NCI-H1105 (cell line): ENCODE results near the gene SQSTM1.
A peak's percentile ranks its signal among the peaks of the same experiment; 100 is the strongest.
"Not testable (repeated sequence)": the region's sequence is repeated elsewhere in the genome, so short reads cannot be mapped to it uniquely, and the experiment has no call there.

Experiments used
- DNase-seq: peaks from one replicate; lab custom pipeline; 2025; lab: John Stamatoyannopoulos, UW

SQSTM1 gene

DNA sequence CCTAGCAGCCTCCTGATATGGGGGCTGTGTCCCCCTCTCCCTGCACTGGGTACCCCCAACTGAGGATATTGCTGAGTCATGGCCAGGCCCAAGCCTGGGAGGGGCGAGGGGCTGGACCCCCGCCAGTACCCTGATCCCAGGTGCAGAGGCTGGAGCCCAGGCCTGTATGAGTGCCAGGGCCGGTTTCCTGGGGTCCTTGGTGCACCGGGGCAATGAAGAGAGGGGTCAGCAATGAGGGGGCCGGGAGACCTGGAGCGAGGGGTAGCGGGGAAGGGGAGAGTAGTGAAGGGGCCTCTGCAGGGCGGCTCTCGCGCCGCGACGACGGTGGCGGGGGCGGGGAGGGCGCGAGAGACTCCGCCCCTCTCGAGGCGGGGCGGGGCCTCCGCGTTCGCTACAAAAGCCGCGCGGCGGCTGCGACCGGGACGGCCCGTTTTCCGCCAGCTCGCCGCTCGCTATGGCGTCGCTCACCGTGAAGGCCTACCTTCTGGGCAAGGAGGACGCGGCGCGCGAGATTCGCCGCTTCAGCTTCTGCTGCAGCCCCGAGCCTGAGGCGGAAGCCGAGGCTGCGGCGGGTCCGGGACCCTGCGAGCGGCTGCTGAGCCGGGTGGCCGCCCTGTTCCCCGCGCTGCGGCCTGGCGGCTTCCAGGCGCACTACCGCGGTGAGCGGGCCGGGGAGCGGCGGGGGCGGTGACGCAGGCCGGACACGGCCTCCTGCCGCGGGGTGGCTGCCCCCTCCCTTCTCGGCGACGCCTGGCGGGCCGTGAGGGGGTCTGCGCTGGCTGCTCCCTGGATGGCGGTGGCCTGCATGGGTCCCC lies at the start of gene SQSTM1:
Gene SQSTM1, plus strand, starts transcription at position 423 of the 815 bp plus-strand sequence. Its CDS starts 32 bp downstream, at position 455.
- peak; percentile 37 for DNase-seq

DNA sequence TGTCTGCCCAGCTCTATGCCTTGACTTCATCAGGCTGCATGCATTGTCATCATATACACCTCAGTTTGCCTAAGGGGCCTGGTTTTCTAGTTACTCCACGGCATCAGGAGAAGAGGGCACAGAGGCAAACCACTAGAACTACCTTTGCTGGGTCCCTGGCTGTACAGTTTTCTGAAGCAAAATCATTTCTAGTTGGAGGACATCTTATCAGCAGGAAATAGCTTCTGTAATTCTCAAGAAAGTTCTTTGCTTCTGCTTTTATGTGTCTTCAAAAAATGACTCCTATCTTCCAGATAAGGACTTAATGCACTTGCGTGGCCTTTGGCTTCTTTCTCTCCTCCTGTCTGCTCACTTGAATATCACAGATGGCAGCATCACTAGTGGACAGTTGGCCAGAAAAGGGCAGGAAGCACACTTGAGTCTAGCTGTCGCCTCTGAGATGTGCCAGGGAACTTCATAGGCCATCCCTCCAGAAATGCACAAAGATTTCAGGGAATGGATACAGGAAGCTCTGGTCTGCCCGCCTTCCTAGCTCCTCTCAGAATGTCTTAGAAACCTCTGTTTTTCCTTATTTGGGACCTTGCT lies 49.3 kb upstream of the SQSTM1 start:
- DNase-seq, result no peak

GRCh38 chr5:179772351-179772750 lies 48.4 kb upstream of the SQSTM1 start:
- DNase-seq, result no peak

GRCh38 chr5:179773686-179774040 lies 47.0 kb upstream of the SQSTM1 start:
- DNase-seq, result no peak

DNA sequence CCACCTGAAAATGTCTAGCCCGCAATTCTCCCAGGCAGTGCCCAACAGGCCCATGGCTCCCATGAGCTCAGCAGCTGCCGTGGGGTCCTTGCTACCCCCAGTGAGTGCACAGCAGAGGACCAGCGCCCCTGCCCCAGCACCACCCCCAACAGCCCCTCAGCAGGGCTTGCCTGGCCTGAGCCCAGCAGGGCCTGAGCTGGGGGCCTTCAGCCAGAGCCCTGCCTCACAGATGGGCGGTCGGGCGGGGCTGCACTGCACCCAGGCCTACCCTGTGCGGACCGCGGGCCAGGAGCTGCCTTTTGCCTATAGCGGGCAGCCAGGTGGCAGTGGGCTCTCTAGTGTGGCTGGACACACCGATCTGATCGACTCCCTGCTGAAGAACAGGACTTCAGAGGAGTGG lies 46.3 kb upstream of the SQSTM1 start:
- no peak for DNase-seq

GRCh38 chr5:179776411-179776938 lies 44.2 kb upstream of the SQSTM1 start:
- no peak for DNase-seq

DNA sequence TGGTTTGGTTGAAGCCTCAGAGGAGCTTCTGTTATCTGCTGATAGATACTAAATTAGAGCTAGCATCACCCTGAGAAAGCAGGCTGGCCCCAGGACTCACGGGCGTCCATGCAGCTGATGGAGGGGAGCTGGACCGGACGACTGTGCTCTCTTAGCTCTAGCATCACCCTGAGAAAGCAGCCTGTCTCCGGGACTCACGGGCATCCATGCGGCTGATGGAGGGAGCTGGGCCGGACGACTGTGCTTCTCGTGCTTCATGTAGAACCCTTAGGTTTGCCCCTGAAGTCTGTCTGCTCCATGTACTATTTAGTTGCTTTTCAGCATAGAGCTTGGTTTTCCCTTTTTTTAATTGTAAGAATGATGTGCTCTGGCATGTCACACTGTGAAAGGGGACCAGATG lies 43.2 kb upstream of the SQSTM1 start:
- no peak for DNase-seq

DNA sequence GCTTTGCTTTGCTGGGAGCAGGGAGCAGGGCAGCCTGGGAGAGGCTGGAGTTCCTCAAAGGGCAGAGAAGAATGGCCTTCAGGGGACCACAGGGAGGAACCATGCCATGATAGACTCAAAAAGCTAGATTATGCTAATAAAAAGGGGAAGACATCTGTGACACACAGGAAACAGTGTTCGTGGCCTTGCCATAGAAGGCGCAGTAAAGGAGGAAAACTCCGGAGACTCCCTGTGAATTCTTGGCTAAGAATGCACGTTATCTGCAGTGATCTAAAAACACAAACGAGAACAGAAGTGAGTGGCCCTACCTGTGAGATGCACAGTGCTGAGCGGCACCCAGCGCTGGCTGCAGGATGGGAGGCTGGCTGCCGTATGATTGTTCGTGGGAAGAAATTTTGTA lies 42.8 kb upstream of the SQSTM1 start:
- DNase-seq, result no peak

- DNase-seq, result no peak
These were observed 42.1 kb upstream of the SQSTM1 start for GRCh38 chr5:179778591-179778990.

- DNase-seq, result no peak
These were observed 40.9 kb upstream of the SQSTM1 start for GRCh38 chr5:179779826-179780225.

- no peak for DNase-seq
These were observed 40.3 kb upstream of the SQSTM1 start for GRCh38 chr5:179780362-179780761.

DNA sequence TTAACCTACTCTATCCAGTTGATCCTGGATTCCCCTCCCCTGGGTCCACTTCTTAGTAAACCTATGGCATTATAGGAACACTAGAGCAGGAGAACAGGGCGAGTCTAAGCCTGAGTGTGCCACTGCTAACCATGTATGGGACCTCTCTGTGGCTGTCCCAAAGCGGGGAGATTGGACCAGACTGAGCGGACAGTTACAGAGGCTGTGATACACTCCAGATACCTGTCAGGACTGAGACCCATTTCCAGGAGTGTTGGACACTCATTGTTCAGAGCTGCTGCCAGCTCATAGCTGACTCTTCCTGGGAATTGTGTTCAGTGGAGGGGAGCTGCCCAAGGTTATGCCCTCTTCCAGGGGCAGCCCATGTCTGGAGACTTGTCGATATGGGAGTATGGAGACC lies 38.9 kb upstream of the SQSTM1 start:
- DNase-seq, result no peak

- no peak for DNase-seq
These were observed 37.6 kb upstream of the SQSTM1 start for GRCh38 chr5:179783128-179783527.

DNA sequence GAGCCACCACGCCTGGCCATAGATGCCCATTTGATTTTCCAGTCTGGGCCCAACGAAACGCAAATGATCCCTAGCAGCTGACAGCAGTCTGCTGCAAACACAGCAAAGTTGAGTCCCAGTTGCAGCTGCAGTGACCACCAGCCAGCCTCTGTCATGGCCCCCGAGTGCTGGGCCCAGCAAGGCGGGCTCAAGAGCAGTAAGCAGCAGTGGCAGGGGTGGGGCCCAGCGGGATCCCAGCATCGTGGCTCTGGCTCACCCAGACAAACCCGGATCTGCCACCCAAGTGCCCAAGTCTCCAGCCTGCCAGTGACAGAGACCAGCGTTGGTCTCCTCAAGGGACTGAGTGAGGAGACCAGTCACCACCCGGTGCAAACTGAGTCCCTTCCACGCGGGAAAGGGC lies 33.8 kb upstream of the SQSTM1 start:
- no peak for DNase-seq

GRCh38 chr5:179788193-179788854 lies 32.4 kb upstream of the SQSTM1 start:
- DNase-seq, result no peak

DNA sequence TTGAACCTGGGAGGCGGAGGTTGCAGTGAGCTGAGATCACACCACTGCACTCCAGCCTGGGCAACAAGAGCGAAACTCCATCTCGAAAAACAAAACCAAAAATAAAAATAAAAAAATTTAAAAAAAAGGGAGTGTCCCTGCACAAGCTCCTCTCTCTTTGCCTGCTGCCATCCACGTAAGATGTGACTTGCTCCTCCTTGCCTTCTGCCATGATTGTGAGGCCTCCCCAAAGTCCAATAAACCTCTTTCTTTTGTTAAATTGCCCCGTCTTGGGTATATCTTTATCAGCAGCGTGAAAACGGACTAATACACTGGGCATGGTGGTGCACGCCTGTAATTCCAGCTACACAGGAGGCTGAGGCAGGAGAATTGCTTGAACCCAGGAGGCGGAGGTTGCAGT lies 31.4 kb upstream of the SQSTM1 start:
- DNase-seq, result not testable (repeated sequence)

- DNase-seq, result no peak
These were observed 28.7 kb upstream of the SQSTM1 start for GRCh38 chr5:179791881-179792611.

DNA sequence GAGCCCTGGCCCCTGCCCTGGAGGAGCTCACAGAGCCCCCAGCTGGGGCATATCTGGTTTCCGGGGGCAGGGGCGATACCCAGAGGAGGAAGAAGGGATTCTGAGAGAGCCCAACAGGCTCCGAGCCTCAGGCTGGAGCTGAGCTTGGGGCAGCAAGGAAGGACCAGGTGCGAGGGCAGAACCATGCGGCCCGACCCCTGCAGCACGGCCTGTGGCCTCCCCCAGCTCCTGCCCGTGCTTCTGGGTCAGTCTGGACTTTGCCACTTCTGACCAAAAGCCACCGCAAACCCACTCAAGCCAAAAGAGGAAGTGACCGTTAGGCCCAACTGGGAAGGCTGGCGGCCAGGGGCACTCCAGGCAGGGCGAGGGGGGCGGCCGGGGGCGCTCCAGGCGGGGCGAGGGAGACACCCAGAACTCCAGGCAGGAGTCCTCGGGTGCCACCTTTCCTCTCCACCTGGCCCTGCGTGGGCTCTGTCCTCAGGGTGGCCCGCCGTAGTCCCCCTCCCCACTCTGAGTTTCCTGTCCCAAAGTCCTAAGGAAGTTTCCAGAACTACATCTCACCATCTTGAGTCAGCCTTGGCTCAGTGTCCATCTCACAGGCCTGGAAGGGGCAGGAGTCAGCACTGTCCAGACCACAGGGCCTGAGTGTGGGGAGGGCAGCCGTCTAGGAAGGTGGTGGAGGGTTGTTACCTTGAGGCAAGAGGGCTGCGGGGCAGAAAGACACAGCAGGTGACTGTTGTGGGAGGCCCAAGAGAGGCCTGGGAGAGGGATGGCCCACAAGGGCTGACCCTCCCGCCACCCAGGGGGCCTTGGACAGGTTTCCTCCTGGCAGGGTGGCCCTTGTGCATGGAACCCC lies 27.9 kb upstream of the SQSTM1 start:
- no peak for DNase-seq

DNA sequence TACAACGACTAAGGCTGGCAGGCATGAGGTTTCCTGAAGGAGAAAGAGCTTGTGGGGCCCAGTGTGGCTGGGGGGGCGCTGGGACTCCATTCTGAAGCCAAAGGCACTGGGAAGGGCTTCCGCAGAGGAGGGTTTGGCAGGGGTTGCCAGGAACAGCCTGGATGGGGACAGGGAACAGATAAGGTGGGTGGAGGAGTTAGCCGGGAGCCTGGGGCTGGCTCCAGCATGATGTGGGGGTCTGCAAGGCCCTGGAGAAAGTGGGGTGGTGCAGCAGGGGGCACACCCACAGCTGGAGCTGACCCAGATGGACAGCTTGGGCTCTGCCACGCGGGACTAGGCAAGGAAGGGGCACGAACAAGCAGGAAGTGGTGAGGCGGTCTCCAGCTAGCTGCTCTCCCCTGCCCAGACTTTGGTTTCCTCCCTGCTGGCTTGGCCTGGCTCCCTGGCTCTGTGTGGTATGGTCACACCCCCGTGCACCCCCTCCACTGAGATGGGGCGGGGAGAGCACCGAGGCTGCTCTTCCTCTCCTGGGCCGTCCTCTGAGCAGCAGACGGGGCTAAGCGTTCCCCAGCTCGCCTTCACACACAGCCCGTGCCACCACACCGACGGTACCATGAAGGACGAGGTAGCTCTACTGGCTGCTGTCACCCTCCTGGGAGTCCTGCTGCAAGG lies 27.1 kb upstream of the SQSTM1 start, which contains the start of gene LTC4S:
Gene LTC4S, plus strand, starts transcription at position 519 of the 672 bp plus-strand sequence. Its CDS starts 95 bp downstream, at position 614.
- DNase-seq, result no peak

DNA sequence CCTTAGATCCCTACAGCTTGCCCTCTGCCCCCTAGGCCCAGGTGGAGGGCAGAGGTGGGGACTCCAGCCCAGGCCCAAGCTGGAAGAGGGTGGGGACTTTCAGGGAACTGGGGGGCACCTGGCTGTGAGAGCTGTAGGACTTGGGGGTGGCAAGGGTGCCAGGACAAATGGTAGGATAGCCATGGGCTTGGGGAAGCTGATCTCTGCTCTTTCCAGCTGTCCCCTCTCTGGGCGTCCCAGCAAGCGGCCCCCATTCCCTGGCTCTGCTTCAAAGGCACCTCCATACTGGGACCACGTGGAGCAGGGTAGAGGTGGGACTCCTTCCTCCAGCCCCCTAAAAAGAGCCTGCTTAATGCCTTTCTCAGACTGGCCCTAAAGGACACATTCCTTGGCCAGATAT lies 26.5 kb upstream of the SQSTM1 start:
- no peak for DNase-seq

DNA sequence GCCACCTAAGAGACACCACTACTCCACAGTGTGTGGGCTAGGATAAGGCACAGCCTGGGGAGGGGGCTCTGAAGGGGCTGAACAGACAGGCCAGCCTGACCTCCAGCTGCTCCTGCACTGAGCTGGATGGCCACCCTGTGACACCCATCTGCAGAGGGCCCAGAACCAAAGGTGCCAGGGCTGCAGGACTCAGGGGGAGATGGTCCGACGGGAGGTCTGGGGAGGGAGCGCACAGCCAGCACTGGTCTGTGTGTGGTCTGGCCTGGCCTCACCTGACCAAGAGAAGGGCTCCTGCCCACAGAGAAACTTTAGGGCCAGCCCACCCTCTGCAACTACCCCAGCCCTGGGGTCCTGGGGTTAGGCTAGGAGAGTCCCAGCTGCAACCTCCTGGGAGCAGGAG lies 26.1 kb upstream of the SQSTM1 start:
- DNase-seq, result no peak
